Small intestine (tissue), 7 donors: ENCODE results near the gene TMEM121. TPM values are rescaled to one million over a fixed set of nuclear protein-coding genes. Genes with fewer than 3 reads are reported as not detected.

Source experiments
- DNase-seq, 2 donors: peaks; one replicate each; pipeline versions ENCODE4 v3.0.0 to v3.0.0-alpha.2; 2013
- FAIRE-seq: peaks from 2 replicates; lab custom pipeline; 2012; peaks lifted over from hg19 to GRCh38; lab: Jason Lieb, UNC
- H3K27ac ChIP-seq, 3 donors: one replicate each; pipeline ENCODE4 v1.5.1; 2013; ENCODE audit warnings: low read length in 2 of 3, mild to moderate bottlenecking in 2 of 3, control low read depth in 1 of 3, inconsistent platforms in 1 of 3, low read depth in 1 of 3, moderate library complexity in 1 of 3
- H3K27me3 ChIP-seq, 3 donors: one replicate each; pipeline ENCODE4 v1.6.1; 2013; ENCODE audit warnings: low read length in 3 of 3, inconsistent platforms in 1 of 3; ENCODE audit not compliant: control insufficient read depth in 3 of 3, insufficient read depth in 3 of 3
- H3K36me3 ChIP-seq, 3 donors: one replicate each; pipeline ENCODE4 v1.6.1; 2013; ENCODE audit warnings: low read length in 3 of 3, inconsistent platforms in 1 of 3, low read depth in 1 of 3, mild to moderate bottlenecking in 1 of 3, moderate library complexity in 1 of 3; ENCODE audit not compliant: control insufficient read depth in 3 of 3, insufficient read depth in 2 of 3
- H3K4me1 ChIP-seq, 3 donors: one replicate each; pipeline ENCODE4 v1.6.1; 2013; ENCODE audit warnings: low read length in 2 of 3, inconsistent platforms in 1 of 3, low read depth in 1 of 3, mild to moderate bottlenecking in 1 of 3, moderate library complexity in 1 of 3; ENCODE audit not compliant: control insufficient read depth in 3 of 3, insufficient read depth in 2 of 3
- H3K4me3 ChIP-seq, 3 donors: one replicate each; pipeline ENCODE4 v1.5.1; 2013; ENCODE audit warnings: low read length in 3 of 3, control low read depth in 1 of 3, inconsistent platforms in 1 of 3, low read depth in 1 of 3, mild to moderate bottlenecking in 1 of 3, moderate library complexity in 1 of 3
- H3K9me3 ChIP-seq, 2 donors: one replicate each; pipeline ENCODE4 v1.6.1; 2013; ENCODE audit warnings: low read depth in 1 of 2, low read length in 1 of 2; ENCODE audit not compliant: control insufficient read depth in 2 of 2, insufficient read depth in 1 of 2
- WGBS, 3 donors: extraction: QIAGEN DNeasy Blood & Tissue Kit; methylation state at CpG; one replicate each; pipeline ENCODE4 v1.1.7; 2013; 5-methylcytosine and 5-hydroxymethylcytosine counted together
- polyA plus RNA-seq, 4 donors: library from polyadenylated mRNA; stranded (reverse) in 3 of 4; unstranded in 1 of 4; fragments of 200-250 nt in 3 of 4; fragments of 120-200 nt in 1 of 4; gene quantifications; one replicate each; pipeline versions ENCODE4 v1.2.1 to v1.2.3, GENCODE V29; 2013
- donor health status: healthy with polysubstance abuse.
- donor health status: control.
- donor health status: control.
- donor health status: Bipolar disorder and iron deficiency.
- donor health status: healthy.

TMEM121 gene
- polyA plus RNA-seq, 4 donors = 1.5 to 2.0 TPM; not detected in 2

GRCh38 chr14:105532735-105533141 lies 6.4 kb downstream of the TMEM121 start:
- Histone ChIP-seq H3K27me3 (peaks cover 0 to 14% (median 7%) of the 10 kb centered on the region in 3 donors), H3K4me3 (no peak overlapping the region), H3K4me1 (peaks cover 0 to 3% (median 0%) of the 10 kb centered on the region in 3 donors), H3K36me3 (no peaks in the 10 kb centered on the region), H3K9me3 (no peaks in the 10 kb centered on the region), H3K27ac (no peak overlapping the region)
- 48 to 61% (median 51%) methylated on average over 9 to 10 of the region's 10 CpGs for WGBS, 3 donors
- DNase-seq (no peak), FAIRE-seq (no peak)

- peaks cover 0 to 10% (median 7%) of the 10 kb centered on the region in 3 donors for H3K27me3 ChIP-seq
- H3K4me3 ChIP-seq = no peak overlapping the region
- H3K4me1 ChIP-seq = no peaks in the 10 kb centered on the region
- no peak overlapping the region for H3K27ac ChIP-seq
- FAIRE-seq = no peak
- H3K36me3 ChIP-seq = no peaks in the 10 kb centered on the region
- no peak for DNase-seq
- H3K9me3 ChIP-seq = no peaks in the 10 kb centered on the region
- WGBS, 3 donors = 68 to 77% (median 74%) methylated on average over 9 of the region's 9 CpGs
Measured at GRCh38 chr14:105533391-105533790, 7.0 kb downstream of the TMEM121 start.

DNA sequence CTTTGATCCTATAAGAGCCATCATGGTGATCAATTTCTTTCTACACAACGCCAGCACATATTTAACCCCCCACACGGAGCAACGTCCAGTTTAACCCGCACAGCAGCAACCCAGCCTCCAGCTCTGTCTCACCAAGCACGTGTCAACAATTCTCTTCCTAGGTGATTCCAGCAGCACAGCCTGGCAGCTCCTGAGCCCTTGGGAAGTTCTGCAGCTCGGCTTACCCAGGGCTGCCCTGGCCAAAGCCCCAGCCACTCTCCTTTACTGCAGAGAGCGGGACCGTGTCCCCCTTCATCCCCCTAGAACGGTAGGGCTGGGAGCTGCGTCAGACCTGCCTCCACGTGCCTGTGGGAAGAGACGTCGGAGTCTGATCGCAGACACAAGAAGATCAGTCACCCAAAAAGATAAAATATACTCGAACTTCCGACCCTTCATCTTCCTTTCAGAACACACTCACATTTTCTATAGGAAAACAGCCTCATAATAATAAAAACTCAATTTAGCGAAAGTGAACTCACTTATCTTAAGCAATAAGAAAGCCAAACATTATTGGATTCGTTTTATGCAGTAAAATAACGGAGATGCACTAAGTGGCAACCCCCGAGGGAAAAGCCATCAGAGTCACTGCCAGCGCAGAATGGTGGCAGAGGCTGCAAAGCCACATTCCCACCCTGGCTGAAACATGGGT lies 7.6 kb downstream of the TMEM121 start:
- Histone ChIP-seq H3K27ac (no peak overlapping the region), H3K4me3 (no peak overlapping the region), H3K9me3 (no peaks in the 10 kb centered on the region), H3K27me3 (peaks cover 0 to 8% (median 5%) of the 10 kb centered on the region in 3 donors), H3K36me3 (no peaks in the 10 kb centered on the region), H3K4me1 (no peaks in the 10 kb centered on the region)
- WGBS, 3 donors = 60 to 71% (median 68%) methylated on average over 21 of the region's 21 CpGs
- FAIRE-seq (no peak), DNase-seq (no peak)

DNA sequence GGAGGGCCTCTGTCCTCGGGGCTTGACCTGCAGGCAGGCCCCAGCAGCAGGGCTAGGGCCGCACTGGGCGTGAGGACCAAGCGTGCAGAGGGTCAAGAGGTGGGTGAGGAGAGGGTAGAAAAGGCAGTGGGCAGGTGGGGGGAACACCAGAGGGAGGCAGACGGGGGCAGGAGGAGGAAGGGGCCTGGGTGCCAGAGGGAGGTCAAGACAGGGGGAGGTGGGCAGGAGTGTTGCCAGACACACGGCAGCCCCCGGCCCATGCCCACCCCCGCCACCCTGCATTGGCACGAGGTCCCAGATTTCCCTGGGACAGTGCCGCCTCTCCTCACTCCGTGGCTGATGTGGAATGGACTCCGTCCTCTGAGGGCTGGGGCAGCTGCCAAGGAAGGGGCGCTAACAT lies 8.2 kb downstream of the TMEM121 start:
- no peak for DNase-seq
- H3K4me1 ChIP-seq = no peaks in the 10 kb centered on the region
- FAIRE-seq = no peak
- no peak overlapping the region for H3K27ac ChIP-seq
- no peak overlapping the region for H3K4me3 ChIP-seq
- H3K9me3 ChIP-seq = no peaks in the 10 kb centered on the region
- H3K27me3 ChIP-seq = peaks cover 0 to 4% (median 0%) of the 10 kb centered on the region in 3 donors
- 41 to 62% (median 44%) methylated on average over 12 to 13 of the region's 13 CpGs for WGBS, 3 donors
- no peaks in the 10 kb centered on the region for H3K36me3 ChIP-seq

- Histone ChIP-seq H3K27me3 (no peaks in the 10 kb centered on the region), H3K4me1 (no peaks in the 10 kb centered on the region), H3K36me3 (no peaks in the 10 kb centered on the region), H3K27ac (no peak overlapping the region), H3K9me3 (no peaks in the 10 kb centered on the region), H3K4me3 (no peak overlapping the region)
- DNase-seq = no peak
- 80 to 84% (median 81%) methylated on average over 7 of the region's 7 CpGs for WGBS, 3 donors
- FAIRE-seq = no peak
Measured at GRCh38 chr14:105536051-105536450, 9.7 kb downstream of the TMEM121 start.

- Histone ChIP-seq H3K4me1 (no peaks in the 10 kb centered on the region), H3K36me3 (no peaks in the 10 kb centered on the region), H3K4me3 (no peak overlapping the region), H3K27me3 (no peaks in the 10 kb centered on the region), H3K27ac (no peak overlapping the region), H3K9me3 (no peaks in the 10 kb centered on the region)
- DNase-seq = no peak
- WGBS, 3 donors = 71 to 79% (median 74%) methylated on average over 34 of the region's 34 CpGs
- no peak for FAIRE-seq
Measured at GRCh38 chr14:105536691-105537579, 10.6 kb downstream of the TMEM121 start.

- H3K4me3 ChIP-seq = no peak overlapping the region
- H3K4me1 ChIP-seq = no peaks in the 10 kb centered on the region
- DNase-seq (peak; percentile 43 to 54), FAIRE-seq (no peak)
- 15 to 22% (median 21%) methylated on average over 23 to 30 of the region's 30 CpGs for WGBS, 3 donors
- no peaks in the 10 kb centered on the region for H3K36me3 ChIP-seq
- no peaks in the 10 kb centered on the region for H3K27me3 ChIP-seq
- no peak overlapping the region for H3K27ac ChIP-seq
- H3K9me3 ChIP-seq = no peaks in the 10 kb centered on the region
Measured at GRCh38 chr14:105537580-105538474, 11.4 kb downstream of the TMEM121 start.
